Kidney tubule cell (primary cell): ENCODE results near the gene MAML2.

Experiments used
- DNase-seq: peaks from one replicate; pipeline ENCODE4 v3.0.0-alpha.2; 2018; ENCODE audit warnings: low spot score

MAML2 gene

GRCh38 chr11:96155627-96156378 is 187.2 kb downstream of the MAML2 start:
- DNase-seq = peak; percentile 99

- DNase-seq = peak; percentile 81
Observed at GRCh38 chr11:96154802-96155520, 188.0 kb downstream of the MAML2 start.

- no peak for DNase-seq
Observed at GRCh38 chr11:96152623-96153022, 190.4 kb downstream of the MAML2 start.

GRCh38 chr11:96151501-96151900 is 191.5 kb downstream of the MAML2 start:
- no peak for DNase-seq

- DNase-seq = no peak
Observed at GRCh38 chr11:96150609-96151008, 192.4 kb downstream of the MAML2 start.

GRCh38 chr11:96149743-96150555 is 193.0 kb downstream of the MAML2 start:
- DNase-seq = peak; percentile 86

- DNase-seq = no peak
Observed at GRCh38 chr11:96147906-96148486, 195.0 kb downstream of the MAML2 start.

- no peak for DNase-seq
Observed at GRCh38 chr11:96147186-96147585, 195.8 kb downstream of the MAML2 start.

- no peak for DNase-seq
Observed at GRCh38 chr11:96146765-96147164, 196.2 kb downstream of the MAML2 start.

- no peak for DNase-seq
Observed at GRCh38 chr11:96145163-96145585, 197.8 kb downstream of the MAML2 start.

- DNase-seq = no peak
Observed at GRCh38 chr11:96144553-96144952, 198.4 kb downstream of the MAML2 start.

GRCh38 chr11:96143041-96143521 is 199.9 kb downstream of the MAML2 start:
- DNase-seq = no peak

GRCh38 chr11:96141626-96142025 is 201.4 kb downstream of the MAML2 start:
- no peak for DNase-seq

GRCh38 chr11:96139691-96140090 is 203.3 kb downstream of the MAML2 start:
- no peak for DNase-seq

GRCh38 chr11:96137373-96137772 is 205.6 kb downstream of the MAML2 start:
- DNase-seq = no peak

- no peak for DNase-seq
Observed at GRCh38 chr11:96136613-96137298, 206.2 kb downstream of the MAML2 start.

- peak; percentile 45 for DNase-seq
Observed at GRCh38 chr11:96134602-96135001, 208.4 kb downstream of the MAML2 start.

GRCh38 chr11:96132437-96132836 is 210.6 kb downstream of the MAML2 start:
- no peak for DNase-seq

GRCh38 chr11:96130061-96130620 is 212.9 kb downstream of the MAML2 start:
- DNase-seq = no peak

- DNase-seq = no peak
Observed at GRCh38 chr11:96127596-96127959, 215.4 kb downstream of the MAML2 start.

- DNase-seq = no peak
Observed at GRCh38 chr11:96126917-96127595, 215.9 kb downstream of the MAML2 start.
